Skeletal muscle tissue (tissue), 4 donors: ENCODE measurements around the gene IFITM10. TPM values are rescaled to one million over a fixed set of nuclear protein-coding genes. Genes with fewer than 3 reads are reported as not detected.

ENCODE experiments used
- H3K27ac ChIP-seq: one replicate; pipeline ENCODE4 v1.7.0; 2013; ENCODE audit warnings: mild to moderate bottlenecking, low read depth, low read length, inconsistent platforms
- H3K27me3 ChIP-seq, 3 donors: one replicate each; pipeline ENCODE4 v1.7.0; 2013; ENCODE audit warnings: low read length in 3 of 3; ENCODE audit not compliant: control insufficient read depth in 3 of 3, insufficient read depth in 3 of 3
- H3K36me3 ChIP-seq, 3 donors: one replicate each; pipeline ENCODE4 v1.7.0; 2013; ENCODE audit warnings: low read length in 3 of 3; ENCODE audit not compliant: control insufficient read depth in 3 of 3, insufficient read depth in 3 of 3
- H3K4me1 ChIP-seq, 3 donors: one replicate each; pipeline ENCODE4 v1.7.0; 2013; ENCODE audit warnings: low read length in 3 of 3, mild to moderate bottlenecking in 3 of 3; ENCODE audit not compliant: control insufficient read depth in 3 of 3, insufficient read depth in 3 of 3
- H3K4me3 ChIP-seq, 3 donors: one replicate each; pipeline ENCODE4 v1.7.0; 2013; ENCODE audit warnings: low read length in 3 of 3
- H3K9ac ChIP-seq, 3 donors: one replicate each; pipeline ENCODE4 v1.7.0; 2013; ENCODE audit warnings: low read length in 3 of 3, mild to moderate bottlenecking in 3 of 3, moderate library complexity in 2 of 3, low read depth in 1 of 3
- H3K9me3 ChIP-seq, 3 donors: one replicate each; pipeline ENCODE4 v1.7.0; 2013; ENCODE audit warnings: low read length in 3 of 3; ENCODE audit not compliant: control insufficient read depth in 3 of 3
- total RNA-seq: library from RNA; depleted of rRNA; stranded (reverse); fragments of >200 nt; gene quantifications from one replicate; pipeline ENCODE4 v1.2.3, GENCODE V29; 2014
- donor health status: Osteomylitis.

Gene IFITM10
- total RNA-seq, 1 donor from 2014 or later, result not detected

- H3K4me1 ChIP-seq, result peaks cover 0 to 4% (median 0%) of the 10 kb centered on the region in 3 donors
- H3K4me3 ChIP-seq, result no peak overlapping the region
- peaks cover 5 to 17% (median 12%) of the 10 kb centered on the region in 3 donors for H3K27me3 ChIP-seq
- H3K27ac ChIP-seq, result no peak overlapping the region
- no peaks in the 10 kb centered on the region for H3K9me3 ChIP-seq
- H3K36me3 ChIP-seq, result no peaks in the 10 kb centered on the region
- no peak overlapping the region for H3K9ac ChIP-seq
These were observed 47.9 kb downstream of the IFITM10 start for GRCh38 chr11:1702506-1702905.

GRCh38 chr11:1701091-1701807 lies 49.1 kb downstream of the IFITM10 start:
- Histone ChIP-seq H3K27ac (no peak overlapping the region), H3K4me1 (no peaks in the 10 kb centered on the region), H3K27me3 (peaks cover 5 to 17% (median 12%) of the 10 kb centered on the region in 3 donors), H3K9ac (no peak overlapping the region), H3K4me3 (no peak overlapping the region), H3K36me3 (no peaks in the 10 kb centered on the region), H3K9me3 (no peaks in the 10 kb centered on the region)

GRCh38 chr11:1699771-1700170 lies 50.6 kb downstream of the IFITM10 start:
- H3K4me3 ChIP-seq, result no peak overlapping the region
- H3K27ac ChIP-seq, result no peak overlapping the region
- H3K9me3 ChIP-seq, result no peaks in the 10 kb centered on the region
- no peaks in the 10 kb centered on the region for H3K36me3 ChIP-seq
- no peak overlapping the region for H3K9ac ChIP-seq
- H3K27me3 ChIP-seq, result peaks cover 6 to 23% (median 12%) of the 10 kb centered on the region in 3 donors
- H3K4me1 ChIP-seq, result no peaks in the 10 kb centered on the region

- H3K4me1 ChIP-seq, result peaks cover 5 to 9% (median 8%) of the 10 kb centered on the region in 3 donors
- H3K9ac ChIP-seq, result no peak within 1 kb of the TSS
- peaks cover 12 to 23% (median 17%) of the 10 kb centered on the region in 3 donors for H3K27me3 ChIP-seq
- H3K36me3 ChIP-seq, result no peaks in the 10 kb centered on the region
- H3K4me3 ChIP-seq, result no peak within 1 kb of the TSS
- no peak within 1 kb of the TSS for H3K27ac ChIP-seq
- no peaks in the 10 kb centered on the region for H3K9me3 ChIP-seq
These were observed 53.5 kb downstream of the IFITM10 start, which contains the start of gene KRTAP5-6 for GRCh38 chr11:1696608-1697570. Gene KRTAP5-6 (plus strand): TSS chr11:1697195. CDS start chr11:1697246, 51 bp downstream.

GRCh38 chr11:1695548-1696108 lies 54.8 kb downstream of the IFITM10 start:
- H3K27ac ChIP-seq, result no peak overlapping the region
- H3K4me3 ChIP-seq, result no peak overlapping the region
- H3K4me1 ChIP-seq, result peaks cover 5 to 9% (median 8%) of the 10 kb centered on the region in 3 donors
- peak overlapping the region in 1 of 3 donors; percentile 3 for H3K9ac ChIP-seq
- peaks cover 7 to 29% (median 15%) of the 10 kb centered on the region in 3 donors for H3K27me3 ChIP-seq
- H3K9me3 ChIP-seq, result no peaks in the 10 kb centered on the region
- H3K36me3 ChIP-seq, result no peaks in the 10 kb centered on the region

- no peaks in the 10 kb centered on the region for H3K9me3 ChIP-seq
- H3K4me3 ChIP-seq, result no peak overlapping the region
- peaks cover 7 to 34% (median 11%) of the 10 kb centered on the region in 3 donors for H3K27me3 ChIP-seq
- no peak overlapping the region for H3K27ac ChIP-seq
- peaks cover 5 to 9% (median 8%) of the 10 kb centered on the region in 3 donors for H3K4me1 ChIP-seq
- no peaks in the 10 kb centered on the region for H3K36me3 ChIP-seq
- H3K9ac ChIP-seq, result peak overlapping the region in 1 of 3 donors; percentile 3
These were observed 55.4 kb downstream of the IFITM10 start for GRCh38 chr11:1694846-1695547.

GRCh38 chr11:1694064-1694845 lies 56.1 kb downstream of the IFITM10 start:
- Histone ChIP-seq H3K4me3 (peak overlapping the region in 1 of 3 donors; percentile 67), H3K9ac (peak overlapping the region in 2 of 3 donors; percentile 65 to 70), H3K36me3 (no peaks in the 10 kb centered on the region), H3K27me3 (peaks cover 3 to 36% (median 6%) of the 10 kb centered on the region in 3 donors), H3K9me3 (no peaks in the 10 kb centered on the region), H3K4me1 (peaks cover 5 to 9% (median 8%) of the 10 kb centered on the region in 3 donors), H3K27ac (no peak overlapping the region)

GRCh38 chr11:1693327-1694063 lies 56.9 kb downstream of the IFITM10 start:
- no peak overlapping the region for H3K27ac ChIP-seq
- H3K4me1 ChIP-seq, result peaks cover 5 to 9% (median 8%) of the 10 kb centered on the region in 3 donors
- H3K36me3 ChIP-seq, result no peaks in the 10 kb centered on the region
- H3K4me3 ChIP-seq, result peak overlapping the region; percentile 38 to 67 (median 56)
- no peaks in the 10 kb centered on the region for H3K9me3 ChIP-seq
- H3K9ac ChIP-seq, result peak overlapping the region in 2 of 3 donors; percentile 65 to 70
- H3K27me3 ChIP-seq, result peaks cover 3 to 37% (median 6%) of the 10 kb centered on the region in 3 donors
